Measurements from ENCODE around the gene MYLK3.

GRCh38 chr16:46763147-46763546, 15.0 kb upstream of the MYLK3 start:
- TF ChIP-seq TAF1 (IDR thresholded peaks at IDR 0.05; ENCODE audit: borderline replicate concordance, low read depth, low read length): no peak
- TF ChIP-seq POLR2AphosphoS5 (IDR thresholded peaks at IDR 0.05; ENCODE audit: low read depth, low read length): no peak
